RWPE2 (cell line): Measurements from ENCODE around the gene CHKB.

Experiments
- ATAC-seq: fragments of 200-7000 bp; cut with Tn5 transposase; 3 replicates; pipeline ENCODE4 v1.9.1; 2021; ENCODE audit warnings: low read depth
- DNase-seq: peaks from one replicate; pipeline ENCODE4 v3.0.0-alpha.2; 2020; ENCODE audit warnings: low spot score
- H3K27ac ChIP-seq: fragments of 450-650 bp; 2 replicates; pipeline ENCODE4 v1.5.1; 2017; ENCODE audit warnings: mild to moderate bottlenecking; ENCODE audit not compliant: poor library complexity, severe bottlenecking
- H3K27me3 ChIP-seq: fragments of 250-450 bp; sonication (Bioruptor Pico); 2 replicates; pipeline ENCODE4 v1.5.1; 2021; ENCODE audit warnings: mild to moderate bottlenecking, moderate library complexity; ENCODE audit not compliant: insufficient read depth, poor library complexity, severe bottlenecking
- H3K36me3 ChIP-seq: fragments of 250-450 bp; sonication (Bioruptor Pico); 2 replicates; pipeline ENCODE4 v1.5.1; 2020; ENCODE audit warnings: low read depth, mild to moderate bottlenecking, moderate library complexity
- H3K4me1 ChIP-seq: fragments of 250-450 bp; sonication (Bioruptor Pico); 2 replicates; pipeline ENCODE4 v1.5.1; 2021; ENCODE audit warnings: mild to moderate bottlenecking, moderate library complexity; ENCODE audit not compliant: insufficient read depth, poor library complexity, severe bottlenecking
- H3K4me3 ChIP-seq: fragments of 250-450 bp; sonication (Bioruptor Pico); 2 replicates; pipeline ENCODE4 v1.5.1; 2021; ENCODE audit warnings: mild to moderate bottlenecking, moderate library complexity; ENCODE audit not compliant: severe bottlenecking
- H3K9me3 ChIP-seq: fragments of 250-450 bp; sonication (Bioruptor Pico); 2 replicates; pipeline ENCODE4 v1.5.1; 2021; ENCODE audit warnings: mild to moderate bottlenecking, moderate library complexity; ENCODE audit not compliant: severe bottlenecking
- TF ChIP-seq, protein P1 (sequence below): fragments of 450-650 bp; IDR thresholded peaks from one replicate; pipeline ENCODE4 v1.5.1; 2017; ENCODE audit warnings: mild to moderate bottlenecking, moderate library complexity; ENCODE audit not compliant: poor library complexity, severe bottlenecking

Gene CHKB

DNA sequence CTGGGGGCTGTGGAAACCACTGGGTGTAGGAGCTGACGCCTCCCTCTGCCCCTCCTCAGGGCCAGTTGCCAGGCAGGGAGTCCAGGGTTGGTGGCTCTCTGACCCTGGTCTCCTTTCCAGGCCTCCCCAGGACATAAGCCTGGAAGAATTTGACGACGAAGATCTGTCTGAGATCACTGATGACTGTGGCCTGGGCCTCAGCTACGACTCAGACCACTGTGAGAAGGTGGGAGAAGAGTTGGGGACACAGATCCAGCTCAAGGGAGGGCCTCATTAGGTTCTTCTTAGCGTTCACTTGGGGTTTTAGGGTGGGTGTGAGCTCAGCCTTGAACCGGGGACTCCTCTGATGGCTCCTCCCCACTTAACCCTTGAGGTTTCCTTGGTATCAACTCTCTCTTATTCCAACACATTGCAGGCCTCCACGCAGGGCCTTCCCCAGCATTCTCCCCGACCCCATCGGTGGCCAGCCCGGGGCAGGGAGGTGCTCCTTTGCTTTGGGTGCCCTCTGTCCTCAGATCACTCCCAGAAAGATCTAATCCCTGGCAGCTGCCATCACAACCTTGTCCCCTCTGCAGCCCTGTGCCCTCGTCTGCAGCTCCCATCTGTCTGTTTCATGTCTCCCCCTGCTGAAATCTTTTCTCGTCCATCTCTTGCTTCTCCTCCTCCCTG is 19.2 kb upstream of the CHKB start:
- H3K4me3 ChIP-seq, result no peak overlapping the region
- ATAC-seq (no peak; the same call in 2 of the 3 replicates), DNase-seq (peak; percentile 40)

DNA sequence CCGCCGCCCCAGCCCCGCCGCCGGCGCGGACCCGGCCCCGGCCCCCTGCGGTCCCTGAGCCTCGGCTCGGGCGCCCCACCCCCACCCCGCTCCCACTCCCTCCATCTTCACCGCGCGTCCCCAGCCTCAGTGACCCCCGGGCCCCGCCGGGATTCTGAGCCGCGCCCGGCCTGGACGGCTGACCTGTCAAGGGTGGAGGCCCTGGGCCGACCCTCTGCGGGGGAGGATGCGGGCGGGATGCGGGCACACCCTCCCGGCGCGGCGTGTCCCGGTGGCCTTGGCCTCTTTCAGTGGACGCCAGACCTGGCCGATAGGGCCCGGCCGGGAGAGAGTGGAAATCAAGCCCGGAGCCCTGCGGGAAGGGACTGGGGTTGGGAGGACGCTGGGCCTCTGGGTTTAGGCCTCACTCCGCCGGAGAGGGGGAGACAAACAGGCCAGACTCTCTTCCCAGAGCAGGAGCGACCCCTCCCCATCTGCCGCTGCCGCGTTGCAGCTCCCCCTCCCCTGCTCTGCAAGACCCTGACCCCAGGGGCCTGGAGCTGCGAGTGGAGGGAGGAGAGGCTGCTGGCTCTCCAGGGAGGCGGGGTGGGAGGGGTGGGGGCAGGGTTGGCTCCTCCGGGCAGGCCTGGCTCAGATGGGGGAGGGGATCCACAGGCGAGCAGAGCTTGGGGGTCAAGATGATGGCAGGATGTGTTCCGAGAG is 18.5 kb upstream of the CHKB start:
- Histone ChIP-seq H3K27me3 (peaks cover 35% of the 10 kb centered on the region), H3K4me1 (no peaks in the 10 kb centered on the region), H3K27ac (no peak overlapping the region), H3K4me3 (no peak overlapping the region), H3K36me3 (no peaks in the 10 kb centered on the region), H3K9me3 (no peaks in the 10 kb centered on the region)
- TF ChIP-seq, protein P1, sequence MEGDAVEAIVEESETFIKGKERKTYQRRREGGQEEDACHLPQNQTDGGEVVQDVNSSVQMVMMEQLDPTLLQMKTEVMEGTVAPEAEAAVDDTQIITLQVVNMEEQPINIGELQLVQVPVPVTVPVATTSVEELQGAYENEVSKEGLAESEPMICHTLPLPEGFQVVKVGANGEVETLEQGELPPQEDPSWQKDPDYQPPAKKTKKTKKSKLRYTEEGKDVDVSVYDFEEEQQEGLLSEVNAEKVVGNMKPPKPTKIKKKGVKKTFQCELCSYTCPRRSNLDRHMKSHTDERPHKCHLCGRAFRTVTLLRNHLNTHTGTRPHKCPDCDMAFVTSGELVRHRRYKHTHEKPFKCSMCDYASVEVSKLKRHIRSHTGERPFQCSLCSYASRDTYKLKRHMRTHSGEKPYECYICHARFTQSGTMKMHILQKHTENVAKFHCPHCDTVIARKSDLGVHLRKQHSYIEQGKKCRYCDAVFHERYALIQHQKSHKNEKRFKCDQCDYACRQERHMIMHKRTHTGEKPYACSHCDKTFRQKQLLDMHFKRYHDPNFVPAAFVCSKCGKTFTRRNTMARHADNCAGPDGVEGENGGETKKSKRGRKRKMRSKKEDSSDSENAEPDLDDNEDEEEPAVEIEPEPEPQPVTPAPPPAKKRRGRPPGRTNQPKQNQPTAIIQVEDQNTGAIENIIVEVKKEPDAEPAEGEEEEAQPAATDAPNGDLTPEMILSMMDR, result no peak
- DNase-seq (peak; percentile 45), ATAC-seq (no peak)

More for the DNA sequence above, 19.2 kb upstream of the CHKB start:
- Histone ChIP-seq H3K27ac (no peak overlapping the region), H3K36me3 (no peaks in the 10 kb centered on the region), H3K9me3 (no peaks in the 10 kb centered on the region), H3K27me3 (peaks cover 35% of the 10 kb centered on the region), H3K4me1 (no peaks in the 10 kb centered on the region)
- TF ChIP-seq, protein P1, result no peak

DNA sequence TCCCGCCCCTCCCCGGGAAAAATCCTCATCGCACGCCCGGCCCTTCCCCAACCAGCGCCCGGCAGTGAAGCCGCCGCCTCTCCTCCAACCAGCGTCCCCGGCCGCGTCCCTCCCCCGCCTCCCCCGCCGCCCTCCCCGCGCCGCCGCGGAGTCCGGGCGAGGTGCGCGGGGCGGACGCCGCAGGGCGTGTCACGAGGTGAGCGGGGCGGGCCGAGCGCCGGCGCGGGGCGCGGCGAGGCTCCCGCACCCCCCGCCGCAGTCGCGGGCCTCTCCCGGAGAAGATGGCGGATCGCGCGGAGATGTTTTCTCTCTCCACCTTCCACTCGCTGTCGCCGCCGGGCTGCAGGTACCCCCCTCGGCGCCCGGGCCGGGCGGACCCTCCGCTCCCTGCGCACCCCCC is 17.9 kb upstream of the CHKB start, which contains the start of gene MAPK8IP2:
MAPK8IP2 (plus strand) TSS at position 256 of the 400 bp plus-strand sequence; CDS start at position 282, 26 bp downstream.
- no peak within 1 kb of the TSS for H3K27ac ChIP-seq
- TF ChIP-seq, protein P1, result no peak
- ATAC-seq (peak; percentile 27; the same call in 1 of the 3 replicates), DNase-seq (no peak)
- no peaks in the 10 kb centered on the region for H3K9me3 ChIP-seq
- H3K4me3 ChIP-seq, result peak within 1 kb of the TSS; percentile 21
- no peaks in the 10 kb centered on the region for H3K36me3 ChIP-seq
- peaks cover 35% of the 10 kb centered on the region for H3K27me3 ChIP-seq
- no peaks in the 10 kb centered on the region for H3K4me1 ChIP-seq

DNA sequence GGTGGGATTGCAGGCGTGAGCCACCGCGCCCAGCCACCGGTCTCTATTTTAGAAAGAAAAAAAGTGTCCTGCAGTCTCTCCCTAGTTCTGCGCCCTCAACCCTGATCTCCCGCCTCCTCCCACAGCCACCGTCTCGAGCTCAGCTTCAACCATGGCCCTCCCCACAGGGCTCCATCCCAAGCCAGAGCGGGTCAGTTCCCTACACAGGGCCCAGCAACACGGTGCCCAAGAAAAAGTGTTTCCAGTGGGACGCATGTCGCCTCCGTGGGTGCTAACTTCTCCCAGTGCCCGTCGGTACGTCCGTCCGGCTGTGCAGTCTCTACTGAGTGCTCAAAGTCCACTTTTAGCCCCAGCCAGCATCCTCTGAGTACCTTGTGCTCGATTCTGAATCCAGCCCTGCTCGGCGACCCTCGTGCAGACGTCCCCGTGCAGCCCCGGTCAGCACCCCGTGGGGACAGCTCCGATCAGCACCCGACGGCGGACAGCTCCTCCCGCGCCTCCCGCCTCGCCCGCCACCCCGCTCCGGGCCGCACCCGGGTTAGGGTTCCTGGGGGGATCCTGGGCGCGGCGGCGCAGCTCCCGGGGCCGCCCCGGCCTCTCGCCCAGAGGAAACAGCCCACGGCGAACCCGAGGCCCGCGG is 17.3 kb upstream of the CHKB start:
- DNase-seq (peak; percentile 65), ATAC-seq (peak; percentile 71)
- Histone ChIP-seq H3K36me3 (no peaks in the 10 kb centered on the region), H3K27me3 (peaks cover 35% of the 10 kb centered on the region), H3K4me1 (no peaks in the 10 kb centered on the region), H3K9me3 (no peaks in the 10 kb centered on the region), H3K4me3 (peak overlapping the region; percentile 15), H3K27ac (no peak overlapping the region)
- TF ChIP-seq, protein P1, result no peak
